Tibial nerve (tissue), 3 donors: Measurements from ENCODE around the gene CHRNA9.

Experiments
- POLR2A ChIP-seq, 2 donors: fragments of 450-650 bp; IDR thresholded peaks; one replicate each; pipeline ENCODE4 v1.6.1; 2017; ENCODE audit warnings: antibody characterized with exemption in 2 of 2, mild to moderate bottlenecking in 2 of 2, moderate library complexity in 2 of 2
- TF ChIP-seq, protein P1 (sequence below), 5 experiments: fragments of 200-600 bp in 3 of 5; fragments of 450-650 bp in 2 of 5; sonication (generic) in 3 of 5; IDR thresholded peaks; one replicate each; pipeline ENCODE4 v1.5.1; 2016 to 2019; ENCODE audit warnings: antibody characterized with exemption in 5 of 5, mild to moderate bottlenecking in 3 of 5, moderate library complexity in 2 of 5

DNA sequence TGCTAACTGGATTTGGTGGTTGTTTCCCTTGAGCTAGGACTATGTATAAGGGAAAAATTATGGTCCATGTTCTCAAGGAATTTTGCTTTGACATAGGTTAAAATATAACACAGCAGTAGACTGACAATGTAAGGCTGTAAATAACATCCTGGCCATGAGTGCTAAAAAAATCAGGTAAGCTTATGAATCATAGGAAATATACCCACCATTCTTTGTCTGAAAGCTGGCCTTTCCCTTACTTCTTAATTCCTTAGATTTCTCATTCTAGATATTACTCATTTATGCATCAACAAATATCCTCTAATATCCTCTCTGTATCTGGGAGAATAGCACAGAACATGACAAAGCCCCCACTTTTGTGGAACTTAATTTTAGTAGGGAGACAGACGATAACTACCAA lies 6.8 kb upstream of the CHRNA9 start:
- TF ChIP-seq, protein P1, sequence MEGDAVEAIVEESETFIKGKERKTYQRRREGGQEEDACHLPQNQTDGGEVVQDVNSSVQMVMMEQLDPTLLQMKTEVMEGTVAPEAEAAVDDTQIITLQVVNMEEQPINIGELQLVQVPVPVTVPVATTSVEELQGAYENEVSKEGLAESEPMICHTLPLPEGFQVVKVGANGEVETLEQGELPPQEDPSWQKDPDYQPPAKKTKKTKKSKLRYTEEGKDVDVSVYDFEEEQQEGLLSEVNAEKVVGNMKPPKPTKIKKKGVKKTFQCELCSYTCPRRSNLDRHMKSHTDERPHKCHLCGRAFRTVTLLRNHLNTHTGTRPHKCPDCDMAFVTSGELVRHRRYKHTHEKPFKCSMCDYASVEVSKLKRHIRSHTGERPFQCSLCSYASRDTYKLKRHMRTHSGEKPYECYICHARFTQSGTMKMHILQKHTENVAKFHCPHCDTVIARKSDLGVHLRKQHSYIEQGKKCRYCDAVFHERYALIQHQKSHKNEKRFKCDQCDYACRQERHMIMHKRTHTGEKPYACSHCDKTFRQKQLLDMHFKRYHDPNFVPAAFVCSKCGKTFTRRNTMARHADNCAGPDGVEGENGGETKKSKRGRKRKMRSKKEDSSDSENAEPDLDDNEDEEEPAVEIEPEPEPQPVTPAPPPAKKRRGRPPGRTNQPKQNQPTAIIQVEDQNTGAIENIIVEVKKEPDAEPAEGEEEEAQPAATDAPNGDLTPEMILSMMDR (IDR thresholded peaks at IDR 0.05): no peak
- no peak for TF ChIP-seq POLR2A (IDR thresholded peaks at IDR 0.05)
